ENCODE data around the gene LHFPL3.

- TF ChIP-seq CTCF (IDR thresholded peaks at IDR 0.05; ENCODE audit: low read depth, low read length, poor library complexity, severe bottlenecking) = no peak
- TF ChIP-seq EZH2phosphoT487 (IDR thresholded peaks at IDR 0.05; ENCODE audit: borderline replicate concordance, low read length) = no peak
Measured at GRCh38 chr7:104936546-104936945, 608.1 kb downstream of the LHFPL3 start.
